ENCODE measurements around the gene ELFN2. TPM values are rescaled to one million over a fixed set of nuclear protein-coding genes. Genes with fewer than 3 reads are reported as not detected.

The ELFN2 gene
- total and polyA plus RNA-seq, 8 donors: 0.70 to 4.9 (median 1.5) TPM

DNA sequence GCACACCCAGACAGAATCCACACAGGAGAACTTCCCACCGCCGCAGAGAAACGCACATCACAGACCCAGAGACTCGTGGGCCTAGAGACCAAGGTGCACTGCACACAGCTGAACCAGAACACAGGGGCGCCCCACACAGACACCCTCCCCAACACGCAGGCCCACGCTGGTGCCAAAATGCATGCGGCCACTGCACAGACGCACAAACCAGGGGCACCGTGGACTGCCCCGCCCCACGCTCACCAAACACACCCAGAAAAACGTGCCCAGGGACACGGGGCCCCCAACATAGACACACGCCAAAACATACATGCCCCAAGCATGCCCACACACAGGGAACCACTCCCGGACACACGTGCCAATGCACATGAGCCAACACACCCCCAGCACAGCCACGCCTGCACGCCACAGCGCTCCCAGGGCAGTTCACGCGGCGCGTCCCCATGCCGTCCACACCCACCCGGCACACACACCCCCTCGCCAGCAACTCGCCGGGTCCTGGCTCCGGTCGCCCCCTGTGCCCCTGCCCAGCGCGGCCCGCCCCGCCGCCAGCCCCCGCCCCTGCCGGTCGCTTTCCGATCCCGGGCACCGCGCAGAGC lies 7.8 kb downstream of the ELFN2 start:
- intact Hi-C loops (cut with DNase I): no loop called here
- peak; percentile 27 for ATAC-seq
- Histone ChIP-seq H3K27me3 (peaks cover 21 to 95% of the 10 kb centered on the region in 2 donors), H3K27ac (no peak overlapping the region), H3K4me3 (peak overlapping the region; percentile 9 to 11), H3K4me1 (peaks cover 4 to 22% of the 10 kb centered on the region in 2 donors), H3K36me3 (no peaks in the 10 kb centered on the region), H3K9me3 (no peaks in the 10 kb centered on the region)
- TF ChIP-seq, protein P1, sequence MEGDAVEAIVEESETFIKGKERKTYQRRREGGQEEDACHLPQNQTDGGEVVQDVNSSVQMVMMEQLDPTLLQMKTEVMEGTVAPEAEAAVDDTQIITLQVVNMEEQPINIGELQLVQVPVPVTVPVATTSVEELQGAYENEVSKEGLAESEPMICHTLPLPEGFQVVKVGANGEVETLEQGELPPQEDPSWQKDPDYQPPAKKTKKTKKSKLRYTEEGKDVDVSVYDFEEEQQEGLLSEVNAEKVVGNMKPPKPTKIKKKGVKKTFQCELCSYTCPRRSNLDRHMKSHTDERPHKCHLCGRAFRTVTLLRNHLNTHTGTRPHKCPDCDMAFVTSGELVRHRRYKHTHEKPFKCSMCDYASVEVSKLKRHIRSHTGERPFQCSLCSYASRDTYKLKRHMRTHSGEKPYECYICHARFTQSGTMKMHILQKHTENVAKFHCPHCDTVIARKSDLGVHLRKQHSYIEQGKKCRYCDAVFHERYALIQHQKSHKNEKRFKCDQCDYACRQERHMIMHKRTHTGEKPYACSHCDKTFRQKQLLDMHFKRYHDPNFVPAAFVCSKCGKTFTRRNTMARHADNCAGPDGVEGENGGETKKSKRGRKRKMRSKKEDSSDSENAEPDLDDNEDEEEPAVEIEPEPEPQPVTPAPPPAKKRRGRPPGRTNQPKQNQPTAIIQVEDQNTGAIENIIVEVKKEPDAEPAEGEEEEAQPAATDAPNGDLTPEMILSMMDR (IDR thresholded peaks at IDR 0.05): no peak
- DNase-seq: peak in 1 of 4 donors; percentile 68

DNA sequence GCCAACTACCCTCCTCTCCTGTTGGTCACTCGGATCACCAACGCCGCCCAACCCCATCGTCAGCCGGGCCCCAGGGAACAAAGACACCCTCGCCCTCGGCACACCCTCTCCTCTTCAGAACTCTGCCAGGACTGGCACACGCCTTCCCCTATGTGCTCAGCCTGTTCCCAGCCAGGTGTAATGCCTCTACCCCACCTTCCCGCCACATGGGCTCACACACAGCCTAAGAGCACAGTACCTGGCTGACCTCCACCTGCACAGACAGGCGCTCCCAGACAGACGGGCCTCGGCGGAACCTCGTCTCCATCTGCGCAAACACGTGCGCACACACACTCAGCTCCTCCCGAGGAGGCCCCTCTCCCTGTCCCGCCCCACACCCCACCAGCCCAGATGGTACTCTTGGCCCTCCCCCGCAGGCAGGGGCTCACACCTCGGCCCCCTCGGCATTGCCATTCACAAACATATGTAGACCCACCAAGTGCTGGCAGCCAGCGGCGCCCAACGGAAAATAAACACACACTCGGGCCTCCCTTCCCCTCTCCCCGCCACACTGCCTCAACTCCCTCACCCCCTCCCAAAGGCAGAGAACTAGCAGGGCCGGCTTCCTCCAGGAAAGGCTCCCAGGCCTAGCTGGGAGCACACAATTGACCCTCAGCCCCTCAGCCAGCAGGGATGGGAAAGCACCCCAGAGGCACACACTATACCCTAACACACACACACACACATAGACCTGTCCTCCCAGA lies 8.5 kb downstream of the ELFN2 start:
- TF ChIP-seq, protein P1 (IDR thresholded peaks at IDR 0.05): no peak
- no peaks in the 10 kb centered on the region for H3K9me3 ChIP-seq
- no peaks in the 10 kb centered on the region for H3K36me3 ChIP-seq
- H3K27ac ChIP-seq: no peak overlapping the region
- H3K4me3 ChIP-seq: no peak overlapping the region
- intact Hi-C loops (cut with DNase I): no loop called here
- DNase-seq (peak in 3 of 4 donors; percentile 43 to 81 (median 62)), ATAC-seq (peak; percentile 85)
- H3K4me1 ChIP-seq: peaks cover 4 to 22% of the 10 kb centered on the region in 2 donors
- peaks cover 21 to 89% of the 10 kb centered on the region in 2 donors for H3K27me3 ChIP-seq

DNA sequence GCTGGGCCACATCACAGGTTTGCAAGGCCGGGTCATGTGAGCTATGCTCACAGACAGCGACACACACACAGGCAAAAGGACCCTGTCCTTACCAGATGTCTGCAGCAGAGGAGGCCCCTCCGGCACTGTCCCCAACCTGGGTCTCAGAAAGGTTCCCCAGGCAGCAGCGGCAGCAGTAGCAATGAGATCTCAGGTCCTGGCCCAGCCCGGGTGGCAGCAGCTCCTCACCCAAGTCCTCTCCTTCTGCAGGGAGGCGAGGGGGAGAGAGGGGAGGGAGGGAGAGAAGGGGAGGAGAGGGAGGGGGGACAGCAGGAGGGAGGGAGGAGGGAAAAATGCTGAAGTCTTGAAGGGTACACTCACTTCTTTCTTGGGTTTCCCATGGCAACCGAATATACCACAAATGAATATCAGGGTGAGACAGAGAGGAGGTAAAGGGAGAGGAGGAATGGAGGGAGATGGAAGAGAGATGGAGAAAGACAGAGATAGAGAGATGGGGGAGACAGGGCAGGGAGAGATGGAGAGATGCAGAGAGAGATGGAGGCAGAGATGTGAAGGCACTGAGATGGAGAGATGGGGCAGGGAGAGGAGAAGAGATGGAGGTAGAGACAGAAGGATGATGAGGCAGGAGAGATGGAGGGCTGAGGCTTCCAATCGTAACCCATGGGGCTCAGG lies 9.5 kb downstream of the ELFN2 start:
- no peak overlapping the region for H3K27ac ChIP-seq
- intact Hi-C loops (cut with DNase I): no loop called here
- H3K9me3 ChIP-seq: no peaks in the 10 kb centered on the region
- no peak overlapping the region for H3K4me3 ChIP-seq
- H3K27me3 ChIP-seq: peaks cover 21 to 83% of the 10 kb centered on the region in 2 donors
- TF ChIP-seq, protein P1 (IDR thresholded peaks at IDR 0.05): no peak
- no peaks in the 10 kb centered on the region for H3K36me3 ChIP-seq
- peaks cover 4 to 22% of the 10 kb centered on the region in 2 donors for H3K4me1 ChIP-seq
- DNase-seq: peak in 1 of 4 donors; percentile 62
- ATAC-seq: no peak

DNA sequence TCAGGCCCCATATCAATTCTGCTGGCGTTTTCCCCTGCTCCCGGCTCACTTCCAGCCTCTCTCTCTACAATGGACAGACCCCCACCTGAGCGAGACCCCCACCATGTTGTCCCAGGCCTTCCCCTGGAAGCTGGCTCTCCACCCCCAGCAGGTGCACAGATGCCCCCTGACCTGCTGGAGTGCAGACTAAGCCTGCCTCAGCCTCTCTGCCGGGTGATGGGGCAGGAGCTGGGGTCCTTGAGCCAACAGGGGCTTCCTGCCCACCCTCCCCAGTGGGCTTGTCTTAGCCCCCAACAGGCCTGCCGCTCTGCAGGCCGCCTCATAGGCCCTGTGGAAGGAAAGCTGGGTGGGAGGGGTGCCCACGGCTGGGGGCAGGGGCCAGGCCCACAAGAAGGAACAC lies 10.0 kb downstream of the ELFN2 start:
- no peak for ATAC-seq
- no peaks in the 10 kb centered on the region for H3K9me3 ChIP-seq
- H3K27ac ChIP-seq: no peak overlapping the region
- H3K4me1 ChIP-seq: peaks cover 4 to 22% of the 10 kb centered on the region in 2 donors
- intact Hi-C loops (cut with DNase I): no loop called here
- H3K27me3 ChIP-seq: peaks cover 21 to 84% of the 10 kb centered on the region in 2 donors
- no peak overlapping the region for H3K4me3 ChIP-seq
- no peaks in the 10 kb centered on the region for H3K36me3 ChIP-seq
- TF ChIP-seq, protein P1 (IDR thresholded peaks at IDR 0.05): no peak
- no peak for DNase-seq

DNA sequence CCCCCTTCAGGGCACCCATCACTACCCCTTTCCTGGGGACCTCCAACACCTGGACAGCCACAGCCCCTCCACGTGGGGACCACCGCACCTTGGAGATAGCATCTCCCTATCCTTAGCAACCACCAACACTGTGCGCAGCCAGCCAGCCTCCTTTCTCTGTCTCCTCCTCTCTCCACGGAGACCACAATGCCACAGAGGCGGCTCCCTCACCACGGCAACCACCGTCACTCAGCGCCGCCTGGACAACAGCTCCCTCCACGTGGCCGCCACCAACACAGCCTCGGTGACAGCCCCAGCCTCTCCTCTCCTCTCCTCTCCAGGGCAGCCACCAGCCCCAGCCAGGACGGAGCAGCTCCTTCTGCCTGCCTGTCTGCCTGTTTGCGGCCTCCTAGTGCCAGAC lies 10.5 kb downstream of the ELFN2 start:
- no peaks in the 10 kb centered on the region for H3K9me3 ChIP-seq
- H3K4me1 ChIP-seq: peaks cover 4 to 22% of the 10 kb centered on the region in 2 donors
- H3K27ac ChIP-seq: no peak overlapping the region
- peaks cover 21 to 80% of the 10 kb centered on the region in 2 donors for H3K27me3 ChIP-seq
- intact Hi-C loops (cut with DNase I): no loop called here
- ATAC-seq (no peak), DNase-seq (no peak)
- TF ChIP-seq, protein P1 (IDR thresholded peaks at IDR 0.05): no peak
- no peak overlapping the region for H3K4me3 ChIP-seq
- no peaks in the 10 kb centered on the region for H3K36me3 ChIP-seq

All from left lung (tissue), 10 donors.